Suppressor macrophage treated with lipopolysaccharide for 1 hour (primary cell): ENCODE measurements around the gene SMURF1.

Source experiments
- DNase-seq, 3 donors: peaks; one replicate each; pipeline ENCODE4 v3.0.0-alpha.2; 2020 to 2022

The SMURF1 gene

DNA sequence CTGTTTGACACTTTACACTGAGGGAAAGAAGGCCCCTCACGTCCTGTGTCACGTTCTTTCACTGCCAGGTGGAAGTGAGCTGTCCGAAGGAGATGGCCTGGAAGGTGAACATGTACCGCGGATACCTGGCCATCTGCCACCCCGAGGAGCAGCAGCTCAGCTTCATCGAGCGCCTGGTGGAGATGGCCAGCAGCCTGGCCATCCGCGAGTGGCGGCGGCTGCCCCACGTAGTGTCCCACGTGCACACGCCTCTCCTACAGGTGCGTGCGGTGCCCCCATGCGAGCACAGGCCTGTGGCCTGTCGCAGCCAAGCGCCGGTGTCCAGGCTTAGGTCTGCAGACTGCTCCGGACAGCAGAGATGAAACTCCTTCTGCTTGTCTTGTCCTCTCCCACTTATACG, 162.2 kb downstream of the SMURF1 start:
- no peak for DNase-seq

DNA sequence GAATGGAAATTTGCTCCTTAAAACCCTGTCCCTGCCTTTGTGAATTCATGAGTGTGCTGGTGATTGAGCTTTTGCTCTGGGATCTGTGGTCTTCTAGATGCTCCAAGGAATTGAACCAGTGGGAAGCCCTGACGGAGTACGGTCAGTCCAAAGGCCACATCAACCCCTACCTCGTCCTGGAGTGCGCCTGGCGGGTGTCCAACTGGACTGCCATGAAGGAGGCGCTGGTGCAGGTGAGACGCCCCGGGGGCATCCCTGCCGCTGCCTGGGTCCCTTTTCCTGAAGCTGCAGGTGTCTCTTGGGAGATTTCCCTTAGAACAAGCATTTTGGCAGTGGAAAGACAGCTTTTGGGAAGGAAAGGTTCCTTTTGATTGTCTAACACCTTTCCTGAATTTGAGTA, 165.2 kb downstream of the SMURF1 start:
- DNase-seq, result no peak
